ENCODE data around the gene EIF4EBP3.

EIF4EBP3 gene

GRCh38 chr5:140556438-140556837, 9.0 kb downstream of the EIF4EBP3 start:
- H3K4me3 ChIP-seq (replicated peaks; ENCODE audit: low read depth, low read length), result peak overlapping the region; percentile 79
- no peak for TF ChIP-seq CTCF (IDR thresholded peaks at IDR 0.05; ENCODE audit: low read length, missing control alignments)
- DNase-seq (ENCODE audit: low read depth), result peak; percentile 45

- peak within 1 kb of the TSS; percentile 79 for H3K4me3 ChIP-seq (replicated peaks; ENCODE audit: low read depth, low read length)
- no peak for TF ChIP-seq CTCF (IDR thresholded peaks at IDR 0.05; ENCODE audit: low read length, missing control alignments)
- DNase-seq (ENCODE audit: low read depth), result peak; percentile 91
Measured at GRCh38 chr5:140557136-140557805, 9.8 kb downstream of the EIF4EBP3 start, which contains the start of gene SRA1. Gene SRA1 (minus strand): TSS chr5:140557473. CDS start chr5:140557452, 21 bp downstream.

- no peak for DNase-seq (ENCODE audit: low read depth)
- H3K4me3 ChIP-seq (replicated peaks; ENCODE audit: low read depth, low read length), result no peak overlapping the region
- TF ChIP-seq CTCF (IDR thresholded peaks at IDR 0.05; ENCODE audit: low read length, missing control alignments), result no peak
Measured at GRCh38 chr5:140557965-140558364, 10.5 kb downstream of the EIF4EBP3 start.

GRCh38 chr5:140558542-140558941, 11.1 kb downstream of the EIF4EBP3 start:
- no peak for DNase-seq (ENCODE audit: low read depth)
- TF ChIP-seq CTCF (IDR thresholded peaks at IDR 0.05; ENCODE audit: low read length, missing control alignments), result no peak
- no peak overlapping the region for H3K4me3 ChIP-seq (replicated peaks; ENCODE audit: low read depth, low read length)

- TF ChIP-seq CTCF (IDR thresholded peaks at IDR 0.05; ENCODE audit: low read length, missing control alignments), result no peak
- no peak for DNase-seq (ENCODE audit: low read depth)
- H3K4me3 ChIP-seq (replicated peaks; ENCODE audit: low read depth, low read length), result no peak overlapping the region
Measured at GRCh38 chr5:140560227-140560626, 12.8 kb downstream of the EIF4EBP3 start.

- H3K4me3 ChIP-seq (replicated peaks; ENCODE audit: low read depth, low read length), result no peak overlapping the region
- DNase-seq (ENCODE audit: low read depth), result no peak
- no peak for TF ChIP-seq CTCF (IDR thresholded peaks at IDR 0.05; ENCODE audit: low read length, missing control alignments)
Measured at GRCh38 chr5:140561753-140562523, 14.5 kb downstream of the EIF4EBP3 start.

All from fibroblast of pulmonary artery (primary cell).